ENCODE measurements around the gene DNAJC1. TPM values are rescaled to one million over a fixed set of nuclear protein-coding genes. Genes with fewer than 3 reads are reported as not detected.

Gene DNAJC1
- total and polyA plus RNA-seq, 7 donors, result 9.9 to 135 (median 51.9) TPM

- intact Hi-C loops (cut with DNase I), result no loop called here
- DNase-seq, result no peak
- H3K4me1 ChIP-seq, result no peaks in the 10 kb centered on the region
- TF ChIP-seq EP300 (IDR thresholded peaks at IDR 0.05) (no peak), CTCF (IDR thresholded peaks at IDR 0.05) (no peak)
- 85 to 89% methylated on average over 5 of the region's 5 CpGs for WGBS, 2 donors
- H3K36me3 ChIP-seq, result no peaks in the 10 kb centered on the region
- no peak overlapping the region for H3K4me3 ChIP-seq
- H3K27ac ChIP-seq, result no peak overlapping the region
- no peaks in the 10 kb centered on the region for H3K27me3 ChIP-seq
- H3K9me3 ChIP-seq, result no peaks in the 10 kb centered on the region
These were observed 196.3 kb downstream of the DNAJC1 start for GRCh38 chr10:21807180-21807579.

- no peak for DNase-seq
- Histone ChIP-seq H3K4me1 (no peaks in the 10 kb centered on the region), H3K36me3 (no peaks in the 10 kb centered on the region), H3K27me3 (no peaks in the 10 kb centered on the region), H3K27ac (no peak overlapping the region), H3K4me3 (no peak overlapping the region), H3K9me3 (no peaks in the 10 kb centered on the region)
- 0 to 92% methylated on average over 1 of the region's 1 CpG for whole genome bisulfite sequencing, 2 donors
- intact Hi-C loops (cut with DNase I), result no loop called here
- no peak for TF ChIP-seq CTCF (IDR thresholded peaks at IDR 0.05)
- TF ChIP-seq POLR2AphosphoS5 (IDR thresholded peaks at IDR 0.05), result no peak
- no peak for TF ChIP-seq EP300 (IDR thresholded peaks at IDR 0.05)
- no peak for TF ChIP-seq POLR2A (IDR thresholded peaks at IDR 0.05)
These were observed 200.2 kb downstream of the DNAJC1 start for GRCh38 chr10:21803374-21803773.

- DNase-seq, result no peak
- WGBS, 2 donors, result 96 to 97% methylated on average over 5 of the region's 5 CpGs
- H3K36me3 ChIP-seq, result peaks cover 0 to 5% (median 0%) of the 10 kb centered on the region in 4 donors
- no peak overlapping the region for H3K27ac ChIP-seq
- no peaks in the 10 kb centered on the region for H3K4me1 ChIP-seq
- TF ChIP-seq EP300 (IDR thresholded peaks at IDR 0.05) (no peak), CTCF (IDR thresholded peaks at IDR 0.05) (no peak), POLR2AphosphoS5 (IDR thresholded peaks at IDR 0.05) (no peak), POLR2A (IDR thresholded peaks at IDR 0.05) (no peak)
- no peak overlapping the region for H3K4me3 ChIP-seq
- no peaks in the 10 kb centered on the region for H3K27me3 ChIP-seq
- intact Hi-C loops (cut with DNase I), result no loop called here
- H3K9me3 ChIP-seq, result no peaks in the 10 kb centered on the region
These were observed 201.9 kb downstream of the DNAJC1 start for GRCh38 chr10:21801609-21802008.

GRCh38 chr10:21797984-21798765 lies 205.4 kb downstream of the DNAJC1 start:
- no peaks in the 10 kb centered on the region for H3K9me3 ChIP-seq
- H3K27me3 ChIP-seq, result no peaks in the 10 kb centered on the region
- intact Hi-C loops (cut with DNase I), result no loop called here
- H3K4me3 ChIP-seq, result no peak overlapping the region
- TF ChIP-seq CTCF (IDR thresholded peaks at IDR 0.05) (no peak), POLR2A (IDR thresholded peaks at IDR 0.05) (no peak), POLR2AphosphoS5 (IDR thresholded peaks at IDR 0.05) (no peak), EP300 (IDR thresholded peaks at IDR 0.05) (no peak)
- 80 to 94% methylated on average over 5 of the region's 5 CpGs for WGBS, 2 donors
- DNase-seq, result no peak
- peaks cover 0 to 5% (median 0%) of the 10 kb centered on the region in 4 donors for H3K36me3 ChIP-seq
- H3K27ac ChIP-seq, result no peak overlapping the region
- H3K4me1 ChIP-seq, result no peaks in the 10 kb centered on the region

- Histone ChIP-seq H3K4me3 (no peak overlapping the region), H3K36me3 (peaks cover 0 to 5% (median 0%) of the 10 kb centered on the region in 4 donors), H3K4me1 (no peaks in the 10 kb centered on the region), H3K9me3 (no peaks in the 10 kb centered on the region), H3K27me3 (no peaks in the 10 kb centered on the region), H3K27ac (no peak overlapping the region)
- TF ChIP-seq CTCF (IDR thresholded peaks at IDR 0.05) (no peak), POLR2A (IDR thresholded peaks at IDR 0.05) (no peak), POLR2AphosphoS5 (IDR thresholded peaks at IDR 0.05) (no peak), EP300 (IDR thresholded peaks at IDR 0.05) (no peak)
- no peak for DNase-seq
- intact Hi-C loops (cut with DNase I), result no loop called here
- 91 to 96% methylated on average over 3 of the region's 3 CpGs for whole genome bisulfite sequencing, 2 donors
These were observed 206.0 kb downstream of the DNAJC1 start for GRCh38 chr10:21797533-21797932.

Data from sigmoid colon (tissue), 7 donors.